Measurements from ENCODE around the gene BACH1.

The BACH1 gene

GRCh38 chr21:29295066-29295650 lies 3.6 kb upstream of the BACH1 start:
- DNase-seq, result peak; percentile 12 to 17

GRCh38 chr21:29296446-29296845 lies 2.3 kb upstream of the BACH1 start:
- no peak for DNase-seq

DNA sequence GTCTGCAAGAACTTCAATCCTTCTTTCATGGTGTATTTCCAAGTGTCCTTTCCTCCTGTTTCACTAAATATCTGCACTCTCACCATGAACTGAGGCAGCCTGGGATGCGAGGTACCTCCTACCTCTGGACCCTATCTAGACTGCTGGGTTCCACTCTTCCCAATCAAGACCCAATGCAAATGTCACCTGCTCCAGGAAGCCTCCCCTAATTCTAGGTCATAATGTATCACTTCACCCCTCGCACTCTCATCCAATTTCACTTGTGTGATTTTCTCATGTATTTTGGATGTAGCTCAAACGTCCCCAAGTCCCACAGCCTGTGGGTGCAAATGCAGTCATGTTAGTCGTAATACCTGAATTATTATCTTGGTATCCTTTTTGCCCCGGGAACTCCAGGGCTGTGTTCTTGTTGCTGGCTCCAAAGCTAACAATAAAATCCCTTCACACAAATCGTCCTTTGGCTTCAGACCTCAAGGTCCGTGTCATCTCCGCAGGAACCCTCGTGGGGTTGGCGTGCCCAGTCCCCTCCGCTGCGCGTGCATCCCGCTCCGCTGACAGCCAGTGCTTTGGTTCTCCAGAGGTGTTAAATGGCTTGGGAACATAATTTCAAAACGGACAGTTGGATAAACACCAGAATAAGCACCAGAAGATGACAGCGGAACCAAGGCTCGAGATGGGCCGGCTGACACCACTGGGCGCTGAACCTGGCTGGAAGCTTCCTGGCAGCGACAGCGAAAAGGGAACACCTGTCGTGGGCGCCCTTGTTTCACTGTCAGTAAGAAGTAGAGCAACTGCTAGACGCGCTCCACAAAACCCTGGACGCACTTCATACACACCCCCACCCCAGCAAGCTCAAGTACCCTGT lies 1.0 kb upstream of the BACH1 start:
- no peak for DNase-seq

- peak; percentile 63 to 67 for DNase-seq
Measured at GRCh38 chr21:29299046-29299915, 559 bp downstream of the BACH1 start.

GRCh38 chr21:29299916-29300806 lies 1.4 kb downstream of the BACH1 start:
- peak; percentile 31 to 55 for DNase-seq

DNA sequence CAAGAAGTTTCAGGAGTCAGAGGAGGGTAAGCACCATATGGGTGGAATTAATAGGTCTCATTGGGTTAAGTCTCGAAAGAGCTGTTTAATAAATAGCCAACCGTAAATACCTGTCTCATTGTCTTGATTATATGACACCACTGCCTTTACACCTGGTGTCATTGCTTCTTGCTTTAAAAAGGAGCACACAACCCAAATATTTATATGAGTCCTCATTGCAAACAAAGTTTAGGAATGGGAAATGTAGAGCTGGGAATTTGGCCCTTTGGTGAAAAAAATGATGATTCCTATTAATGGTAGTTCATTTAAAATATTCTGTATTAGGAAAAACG lies 2.1 kb downstream of the BACH1 start:
- no peak for DNase-seq

DNA sequence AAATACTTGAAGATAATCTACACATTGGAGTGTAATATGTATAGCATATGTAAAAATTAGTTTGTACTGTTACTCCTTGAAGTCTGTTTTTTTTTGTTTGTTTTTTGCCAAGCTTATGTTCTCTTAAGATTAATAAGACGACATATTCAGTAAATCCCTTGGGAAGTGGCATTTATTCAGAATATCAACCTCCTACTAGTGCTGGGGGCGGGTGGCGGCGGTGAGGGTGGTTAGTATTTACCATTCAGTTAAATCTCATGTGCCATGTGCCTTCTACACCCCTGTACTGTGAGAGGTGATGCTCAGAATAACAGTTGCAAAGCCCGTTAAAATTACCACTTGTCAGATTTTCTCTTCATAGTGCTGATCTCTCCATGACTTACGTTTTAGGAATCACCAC lies 3.0 kb downstream of the BACH1 start:
- no peak for DNase-seq

DNA sequence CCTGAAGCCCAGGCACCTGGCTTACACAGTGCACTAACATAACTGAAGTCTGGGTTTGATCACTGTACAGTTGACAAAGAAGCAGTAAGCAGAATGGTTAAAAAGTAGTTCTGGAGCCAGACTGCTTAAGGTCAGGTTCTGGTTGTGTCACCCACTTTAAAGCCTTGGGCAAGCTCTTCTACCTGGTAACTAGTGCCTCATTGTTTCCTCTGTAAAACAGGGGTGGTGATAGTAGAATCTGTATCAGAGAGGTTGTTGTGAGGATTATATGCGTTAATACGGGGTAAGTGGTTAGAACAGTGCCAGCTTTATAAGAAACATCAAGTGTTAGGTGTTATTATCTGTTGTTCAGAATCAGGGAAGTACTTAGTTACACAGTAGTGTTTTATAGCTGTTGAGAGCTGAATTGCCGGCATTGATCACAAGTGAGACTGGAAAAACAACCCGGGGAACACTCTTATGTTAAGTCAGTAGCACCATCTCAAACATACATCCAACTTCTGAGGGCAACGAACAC lies 3.7 kb downstream of the BACH1 start:
- DNase-seq, result no peak

DNA sequence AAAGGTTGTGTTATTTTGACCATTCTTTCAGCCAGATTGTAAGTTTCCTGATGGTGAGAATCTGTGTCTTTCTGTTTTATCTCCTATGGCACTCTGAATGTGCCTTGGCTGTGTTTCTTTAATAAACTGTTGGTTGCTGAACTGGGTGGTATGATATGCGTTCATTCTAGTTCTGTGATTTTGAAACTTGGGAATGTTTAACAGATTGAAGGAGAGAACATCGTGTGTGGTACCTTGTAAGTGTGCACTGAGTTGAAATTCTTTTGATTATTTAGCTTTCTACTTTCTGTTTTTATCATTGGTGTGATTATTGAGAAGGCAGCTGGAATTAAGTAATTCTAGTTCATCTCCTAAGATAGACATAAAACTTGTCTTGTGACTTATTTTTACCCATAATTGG lies 4.6 kb downstream of the BACH1 start:
- no peak for DNase-seq

- DNase-seq, result no peak
Measured at GRCh38 chr21:29304597-29304996, 5.9 kb downstream of the BACH1 start.

GRCh38 chr21:29305068-29305467 lies 6.3 kb downstream of the BACH1 start:
- no peak for DNase-seq

DNA sequence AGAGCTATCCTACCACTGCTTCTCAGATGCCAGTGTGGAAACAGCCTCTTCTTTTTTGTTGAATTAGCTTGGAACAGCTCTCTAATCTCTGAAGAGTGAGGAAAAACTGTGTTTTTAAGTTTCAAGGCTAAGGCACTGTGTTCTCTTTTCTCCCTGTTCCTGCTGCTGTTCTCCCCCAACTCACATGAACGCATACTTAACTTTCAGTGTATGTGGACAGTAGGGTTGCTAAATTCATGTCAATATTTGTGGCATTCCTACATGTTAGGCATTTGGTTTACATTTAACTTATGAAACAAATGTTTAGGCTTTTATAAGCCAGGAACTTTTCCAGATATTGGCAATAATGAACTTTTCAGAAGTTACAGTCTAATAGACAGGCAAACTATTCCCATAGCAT lies 6.8 kb downstream of the BACH1 start:
- no peak for DNase-seq

- DNase-seq, result no peak
Measured at GRCh38 chr21:29306920-29307319, 8.2 kb downstream of the BACH1 start.

- DNase-seq, result no peak
Measured at GRCh38 chr21:29307718-29308455, 9.2 kb downstream of the BACH1 start.

DNA sequence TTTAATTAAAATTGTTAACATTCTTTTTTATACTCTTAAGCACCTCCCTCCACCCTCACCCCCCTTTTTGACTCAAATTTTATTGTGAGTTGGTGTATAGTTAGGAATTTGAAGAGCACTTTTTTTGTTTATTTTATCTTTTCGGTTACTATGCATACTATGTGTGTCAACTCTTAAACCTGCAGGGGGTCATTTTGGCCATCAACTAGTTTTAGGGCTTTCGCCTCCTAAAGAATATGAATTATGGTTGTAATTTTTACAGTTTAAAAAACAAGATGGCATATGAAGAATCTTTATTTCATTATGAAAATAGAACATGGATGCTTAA lies 9.7 kb downstream of the BACH1 start:
- no peak for DNase-seq

GRCh38 chr21:29309703-29310102 lies 11.0 kb downstream of the BACH1 start:
- no peak for DNase-seq

GRCh38 chr21:29311802-29312201 lies 13.1 kb downstream of the BACH1 start:
- no peak for DNase-seq

- DNase-seq, result no peak
Measured at GRCh38 chr21:29312981-29313380, 14.3 kb downstream of the BACH1 start.

- DNase-seq, result no peak
Measured at GRCh38 chr21:29313662-29314408, 15.1 kb downstream of the BACH1 start.

GRCh38 chr21:29315131-29315749 lies 16.5 kb downstream of the BACH1 start:
- no peak for DNase-seq
